ENCODE data around the gene LETM1.

The LETM1 gene

DNA sequence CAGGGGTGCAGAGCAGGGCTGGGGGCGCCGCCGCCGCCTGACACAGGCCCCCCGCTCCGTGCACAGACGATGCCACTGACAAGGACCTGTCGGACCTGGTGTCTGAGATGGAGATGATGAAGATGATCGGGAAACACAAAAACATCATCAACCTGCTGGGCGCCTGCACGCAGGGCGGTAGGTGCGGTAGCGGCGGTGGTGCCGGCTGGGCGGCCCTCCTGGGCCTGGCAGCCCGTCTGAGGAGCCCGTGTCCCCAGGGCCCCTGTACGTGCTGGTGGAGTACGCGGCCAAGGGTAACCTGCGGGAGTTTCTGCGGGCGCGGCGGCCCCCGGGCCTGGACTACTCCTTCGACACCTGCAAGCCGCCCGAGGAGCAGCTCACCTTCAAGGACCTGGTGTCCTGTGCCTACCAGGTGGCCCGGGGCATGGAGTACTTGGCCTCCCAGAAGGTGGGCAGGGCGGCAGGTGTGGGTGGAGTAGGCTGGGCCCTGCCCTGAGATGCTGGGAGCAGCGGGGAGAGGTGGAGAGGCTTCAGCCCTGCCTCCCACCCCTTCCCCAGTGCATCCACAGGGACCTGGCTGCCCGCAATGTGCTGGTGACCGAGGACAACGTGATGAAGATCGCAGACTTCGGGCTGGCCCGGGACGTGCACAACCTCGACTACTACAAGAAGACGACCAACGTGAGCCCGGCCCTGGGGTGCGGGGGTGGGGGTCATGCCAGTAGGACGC lies 50.3 kb downstream of the LETM1 start:
- no peak for DNase-seq

DNA sequence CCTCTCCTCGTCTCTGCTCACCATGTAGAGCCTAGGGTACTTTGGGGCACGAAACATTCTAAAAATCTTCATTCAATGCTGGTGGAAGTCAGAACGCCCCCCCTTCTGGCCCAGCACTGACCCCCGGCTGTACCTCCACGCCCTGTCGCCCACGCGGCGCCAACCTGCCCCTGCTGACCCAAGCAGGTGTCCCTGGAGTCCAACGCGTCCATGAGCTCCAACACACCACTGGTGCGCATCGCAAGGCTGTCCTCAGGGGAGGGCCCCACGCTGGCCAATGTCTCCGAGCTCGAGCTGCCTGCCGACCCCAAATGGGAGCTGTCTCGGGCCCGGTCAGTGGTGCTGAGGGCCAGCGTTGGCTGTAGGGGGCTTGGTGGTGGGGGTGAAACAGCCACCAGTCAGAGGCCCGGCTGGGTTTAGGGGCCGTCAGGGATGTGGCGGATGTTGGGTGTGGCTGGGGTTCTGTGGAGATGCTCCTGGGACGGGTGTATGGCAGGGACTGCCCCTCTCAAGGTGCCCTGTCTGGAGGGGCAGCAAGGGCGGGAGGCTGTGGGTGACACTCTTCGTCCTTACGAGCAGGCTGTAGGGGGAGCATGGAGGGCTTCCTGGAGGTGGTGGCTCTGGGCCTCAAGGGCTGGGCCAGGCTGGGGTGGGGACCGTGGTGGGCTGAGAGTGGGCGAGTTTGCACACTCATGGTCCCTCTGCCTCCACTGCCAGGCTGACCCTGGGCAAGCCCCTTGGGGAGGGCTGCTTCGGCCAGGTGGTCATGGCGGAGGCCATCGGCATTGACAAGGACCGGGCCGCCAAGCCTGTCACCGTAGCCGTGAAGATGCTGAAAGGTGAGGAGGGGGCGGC lies 51.1 kb downstream of the LETM1 start:
- no peak for DNase-seq

DNA sequence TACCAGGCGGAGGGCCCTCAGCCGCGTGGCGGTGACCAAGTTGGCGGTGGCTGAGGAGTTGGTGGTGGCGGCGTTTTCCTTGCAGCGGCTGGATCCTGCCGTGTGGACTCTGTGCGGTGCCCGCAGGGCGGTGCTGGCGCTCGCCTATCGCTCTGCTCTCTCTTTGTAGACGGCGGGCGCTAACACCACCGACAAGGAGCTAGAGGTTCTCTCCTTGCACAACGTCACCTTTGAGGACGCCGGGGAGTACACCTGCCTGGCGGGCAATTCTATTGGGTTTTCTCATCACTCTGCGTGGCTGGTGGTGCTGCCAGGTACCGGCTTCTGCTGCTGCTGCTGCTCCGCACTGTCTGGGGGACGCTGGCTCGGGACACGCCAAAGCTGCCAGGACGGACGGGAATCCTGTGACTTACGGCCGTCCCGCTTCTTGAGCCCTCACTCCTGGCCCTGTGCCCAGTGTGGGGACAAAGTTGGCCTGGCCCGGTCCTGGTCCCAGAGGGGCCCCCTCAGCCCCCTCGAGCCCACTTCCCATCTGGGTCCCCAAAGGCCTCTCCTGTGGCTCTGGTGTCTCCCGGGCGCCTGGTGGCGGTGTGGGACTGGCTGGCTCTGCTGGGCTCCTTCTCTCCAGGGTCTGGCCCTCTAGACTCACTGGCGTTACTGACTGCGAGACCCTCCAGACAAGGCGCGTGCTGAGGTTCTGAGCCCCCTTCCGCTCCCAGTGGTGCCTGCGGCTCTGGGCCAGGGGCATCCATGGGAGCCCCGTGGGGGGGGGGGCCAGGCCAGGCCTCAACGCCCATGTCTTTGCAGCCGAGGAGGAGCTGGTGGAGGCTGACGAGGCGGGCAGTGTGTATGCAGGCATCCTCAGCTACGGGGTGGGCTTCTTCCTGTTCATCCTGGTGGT lies 52.2 kb downstream of the LETM1 start:
- DNase-seq = no peak

- no peak for DNase-seq
These were observed 53.0 kb downstream of the LETM1 start for GRCh38 chr4:1802720-1803522.

GRCh38 chr4:1802151-1802715 lies 53.7 kb downstream of the LETM1 start:
- no peak for DNase-seq

GRCh38 chr4:1801286-1801958 lies 54.5 kb downstream of the LETM1 start:
- no peak for DNase-seq

GRCh38 chr4:1800805-1801204 lies 55.2 kb downstream of the LETM1 start:
- no peak for DNase-seq

- DNase-seq = no peak
These were observed 56.3 kb downstream of the LETM1 start for GRCh38 chr4:1799387-1800375.

- no peak for DNase-seq
These were observed 57.2 kb downstream of the LETM1 start for GRCh38 chr4:1798580-1799386.

GRCh38 chr4:1797861-1798579 lies 57.9 kb downstream of the LETM1 start:
- DNase-seq = no peak

GRCh38 chr4:1797298-1797860 lies 58.6 kb downstream of the LETM1 start:
- DNase-seq = no peak

DNA sequence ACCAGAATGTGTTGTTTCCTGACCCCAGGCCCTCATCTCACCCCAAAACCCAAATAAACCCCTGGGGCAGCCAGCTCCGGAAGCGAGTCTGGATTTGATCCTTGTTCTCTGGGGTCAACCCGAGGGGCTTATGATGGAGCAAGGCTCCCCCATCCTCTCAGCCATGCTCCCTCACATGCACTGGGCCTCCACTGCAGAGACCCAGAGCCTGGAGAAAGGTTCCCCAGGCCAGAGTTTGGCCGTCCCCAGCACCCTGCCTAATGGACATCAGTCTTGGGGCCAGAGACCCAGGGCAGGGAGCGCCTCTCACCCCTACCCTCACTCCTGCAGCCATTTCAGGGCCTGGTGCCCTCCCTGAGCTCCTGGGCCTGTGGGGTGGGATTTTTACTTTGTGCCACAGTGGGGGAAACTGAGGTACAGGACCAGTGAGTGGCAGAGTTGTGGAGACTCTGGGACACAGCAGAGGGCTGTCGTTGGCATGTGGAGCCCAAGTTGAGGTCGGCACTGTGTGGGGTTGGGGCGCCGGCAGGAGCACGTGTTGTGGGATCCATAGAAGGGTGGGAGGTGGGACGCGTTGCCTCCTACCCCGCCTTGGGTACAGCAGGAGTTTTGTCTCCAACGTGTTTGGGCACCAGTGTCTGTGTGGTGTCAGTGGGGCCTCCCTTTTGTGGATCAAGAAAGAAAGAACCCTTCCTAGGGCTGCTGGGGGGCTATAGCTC lies 59.3 kb downstream of the LETM1 start:
- no peak for DNase-seq

DNA sequence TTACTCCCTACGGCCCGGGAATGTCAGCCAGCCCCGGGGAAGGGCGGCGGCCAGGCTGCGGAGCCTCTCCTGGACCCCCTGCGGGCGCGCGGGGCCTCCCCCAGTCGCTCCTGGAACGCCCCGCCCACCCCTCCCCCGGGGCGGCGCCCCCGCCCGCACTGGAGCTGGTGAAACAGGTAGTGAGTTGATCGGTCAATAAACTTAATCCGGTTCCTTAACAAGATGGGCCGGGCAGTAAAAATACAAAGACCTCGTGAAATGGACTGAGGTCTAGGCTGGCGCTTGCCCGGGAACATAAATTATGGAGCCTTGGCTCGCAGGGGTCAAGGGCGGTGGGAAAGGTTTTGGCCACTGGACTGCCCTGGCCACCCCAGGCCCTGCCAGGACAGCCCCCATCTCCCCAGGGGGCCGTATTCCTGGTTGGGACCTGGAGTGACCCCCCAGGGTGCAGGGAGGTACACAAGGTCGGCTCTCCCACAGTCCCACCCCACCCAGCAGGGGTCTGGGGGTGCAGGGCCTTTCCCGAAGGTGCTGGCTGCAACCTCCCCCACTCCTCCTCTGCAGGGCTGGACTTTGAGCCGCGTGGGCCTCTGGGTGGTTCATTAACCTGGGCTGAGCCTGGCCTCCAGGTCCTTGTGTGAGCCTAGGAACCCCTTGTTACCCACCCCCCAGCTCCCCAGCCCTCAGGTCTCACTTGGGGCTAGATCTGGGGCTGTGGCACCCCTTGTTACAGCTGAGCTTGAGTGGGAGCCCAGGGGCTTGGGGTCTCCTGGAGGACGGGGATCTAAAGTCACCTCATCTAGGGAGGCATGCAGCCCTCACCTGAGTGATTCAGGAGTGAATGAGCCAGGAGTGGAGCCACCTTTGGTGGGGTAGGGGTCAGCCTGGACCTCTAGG lies 60.4 kb downstream of the LETM1 start:
- DNase-seq = no peak

GRCh38 chr4:1794809-1795298 lies 61.1 kb downstream of the LETM1 start:
- no peak for DNase-seq

DNA sequence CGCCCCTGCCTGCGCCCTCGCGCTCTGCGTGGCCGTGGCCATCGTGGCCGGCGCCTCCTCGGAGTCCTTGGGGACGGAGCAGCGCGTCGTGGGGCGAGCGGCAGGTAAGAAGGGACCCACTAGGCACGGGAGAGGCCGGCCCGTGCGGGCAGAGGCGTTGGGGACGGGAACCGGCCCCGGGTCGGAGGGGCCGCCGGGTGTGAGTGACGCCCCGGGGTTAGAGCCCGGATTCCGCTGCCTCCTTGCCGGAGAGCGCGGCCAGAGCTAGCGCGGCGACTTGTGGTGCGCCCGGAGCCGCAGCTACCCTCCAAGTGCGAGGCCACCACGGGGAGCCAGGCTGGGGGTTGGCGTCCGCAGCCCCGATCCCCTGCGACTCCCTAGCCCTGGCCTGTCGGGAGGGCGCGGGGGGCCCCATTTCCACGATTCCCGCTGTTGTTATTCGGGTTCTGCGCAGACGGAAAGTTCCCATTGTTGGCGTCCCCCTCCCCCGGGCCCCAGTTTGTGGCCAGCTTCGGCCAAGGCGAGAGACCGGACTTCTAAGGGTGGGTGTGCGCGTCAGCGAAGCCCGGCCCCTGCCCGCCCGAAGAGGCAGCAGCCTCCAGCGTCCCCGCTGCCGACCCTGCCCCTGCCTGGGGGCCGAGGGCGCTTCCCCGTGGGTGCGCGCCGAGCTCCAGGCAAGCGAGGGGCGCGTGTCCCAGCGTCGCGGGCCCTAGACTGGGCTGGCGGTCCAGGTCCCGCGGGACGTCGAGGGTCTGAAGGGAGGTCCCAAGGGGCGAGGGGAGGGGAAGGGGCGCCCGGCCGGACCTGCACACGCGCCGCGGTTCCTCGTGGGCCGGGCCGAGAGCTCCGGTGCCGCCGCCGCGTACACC lies 61.8 kb downstream of the LETM1 start:
- no peak for DNase-seq
